GM23338 (cell line): ENCODE data around the gene RSU1. TPM values are rescaled to one million over a fixed set of nuclear protein-coding genes. Genes with fewer than 3 reads are reported as not detected.

Experiments
- ATAC-seq: fragments of 200-7000 bp; cut with Tn5 transposase; 3 replicates; pipeline ENCODE4 v1.9.1; 2020
- DNase-seq: peaks from one replicate; pipeline ENCODE4 v3.0.0-alpha.2; 2015; ENCODE audit warnings: low spot score
- H2AFZ ChIP-seq: fragments of 200-600 bp; sonication (generic); 2 replicates; pipeline ENCODE4 v1.8.0; 2016; ENCODE audit warnings: antibody characterized with exemption, mild to moderate bottlenecking, moderate library complexity
- H3F3A ChIP-seq: fragments of 200-600 bp; sonication (generic); replicated peaks from 2 replicates; pipeline ENCODE4 v1.8.0; 2017; ENCODE audit warnings: antibody characterized with exemption, mixed run types, low read depth
- H3K27ac ChIP-seq: fragments of 200-600 bp; sonication (generic); 2 replicates; pipeline ENCODE4 v1.6.1; 2016; ENCODE audit warnings: low read depth
- H3K27me3 ChIP-seq: fragments of 200-600 bp; sonication (generic); 2 replicates; pipeline ENCODE4 v1.8.0; 2016; ENCODE audit warnings: mild to moderate bottlenecking, mixed run types, moderate library complexity; ENCODE audit not compliant: insufficient read depth
- H3K36me3 ChIP-seq: fragments of 200-600 bp; sonication (generic); 2 replicates; pipeline ENCODE4 v1.8.0; 2016; ENCODE audit warnings: mild to moderate bottlenecking; ENCODE audit not compliant: insufficient read depth
- H3K4me1 ChIP-seq: fragments of 200-600 bp; sonication (generic); 2 replicates; pipeline ENCODE4 v1.8.0; 2016; ENCODE audit warnings: mild to moderate bottlenecking, moderate library complexity; ENCODE audit not compliant: insufficient read depth
- H3K4me2 ChIP-seq: fragments of 200-600 bp; sonication (generic); 2 replicates; pipeline ENCODE4 v1.7.1; 2017; ENCODE audit warnings: mixed run types
- H3K4me3 ChIP-seq: fragments of 200-600 bp; sonication (generic); 2 replicates; pipeline ENCODE4 v1.6.1; 2016; ENCODE audit warnings: mixed run types
- H3K79me2 ChIP-seq: fragments of 200-600 bp; sonication (generic); replicated peaks from 2 replicates; pipeline ENCODE4 v1.8.0; 2017; ENCODE audit warnings: mild to moderate bottlenecking; ENCODE audit not compliant: insufficient read depth
- H3K9me2 ChIP-seq: fragments of 200-600 bp; sonication (generic); 2 replicates; pipeline ENCODE4 v1.8.0; 2017; ENCODE audit not compliant: insufficient read depth
- H4K20me1 ChIP-seq: fragments of 200-600 bp; sonication (generic); replicated peaks from 2 replicates; pipeline ENCODE4 v1.8.0; 2017; ENCODE audit warnings: mild to moderate bottlenecking; ENCODE audit not compliant: insufficient read depth
- H3K27ac Mint-ChIP-seq: 2 replicates; pipeline ENCODE4 v1.8.0; 2020; ENCODE audit warnings: inconsistent platforms, mild to moderate bottlenecking, moderate library complexity, mixed read lengths
- H3K27me3 Mint-ChIP-seq: 3 replicates; pipeline ENCODE4 v1.8.0; 2022; ENCODE audit warnings: low read depth, mild to moderate bottlenecking, moderate library complexity, mixed read lengths, inconsistent platforms; ENCODE audit not compliant: insufficient read depth, poor library complexity
- H3K36me3 Mint-ChIP-seq: 3 replicates; pipeline ENCODE4 v1.8.0; 2021; ENCODE audit warnings: low read depth, mild to moderate bottlenecking, inconsistent platforms, moderate library complexity, mixed read lengths
- H3K4me1 Mint-ChIP-seq: 3 replicates; pipeline ENCODE4 v1.8.0; 2020; ENCODE audit warnings: mild to moderate bottlenecking, inconsistent platforms, mixed read lengths
- H3K4me3 Mint-ChIP-seq: 3 replicates; pipeline ENCODE4 v1.8.0; 2021; ENCODE audit warnings: moderate library complexity, mild to moderate bottlenecking, inconsistent platforms, mixed read lengths
- H3K9me3 Mint-ChIP-seq: 3 replicates; pipeline ENCODE4 v1.8.0; 2020; ENCODE audit warnings: moderate library complexity, mild to moderate bottlenecking, inconsistent platforms, mixed read lengths
- CREB1 ChIP-seq: fragments of 250-450 bp; sonication (Bioruptor Pico); IDR thresholded peaks from 2 replicates; pipeline ENCODE4 v1.5.0; 2020; ENCODE audit warnings: low read depth, mild to moderate bottlenecking, moderate library complexity
- CTCF ChIP-seq, 2 experiments: fragments of 200-600 bp in 1 of 2; sonication (generic) in 1 of 2; conservative IDR thresholded peaks; 2 replicates each; pipeline versions ENCODE4 v1.5.1 to v1.6.1; 2016 to 2017; ENCODE audit warnings: antibody characterized with exemption in 2 of 2, low read depth in 2 of 2, mild to moderate bottlenecking in 2 of 2, moderate library complexity in 1 of 2
- ETS1 ChIP-seq: IDR thresholded peaks from 2 replicates; pipeline ENCODE4 v1.6.1; 2016; ENCODE audit warnings: antibody characterized with exemption
- EZH2 ChIP-seq: fragments of 200-600 bp; sonication (generic); IDR thresholded peaks from one replicate; pipeline ENCODE4 v1.8.0; 2017; ENCODE audit warnings: antibody characterized with exemption, mild to moderate bottlenecking, low read depth; ENCODE audit not compliant: unreplicated experiment
- EZH2phosphoT487 ChIP-seq: fragments of 200-600 bp; sonication (generic); IDR thresholded peaks from one replicate; pipeline ENCODE4 v1.8.1; 2018; ENCODE audit warnings: antibody characterized with exemption; ENCODE audit not compliant: unreplicated experiment
- JUNB ChIP-seq: IDR thresholded peaks from one replicate; pipeline ENCODE4 v1.6.1; 2016; ENCODE audit warnings: antibody characterized with exemption; ENCODE audit not compliant: unreplicated experiment
- NANOG ChIP-seq: IDR thresholded peaks from 2 replicates; pipeline ENCODE4 v1.6.1; 2016; ENCODE audit warnings: antibody characterized with exemption, borderline replicate concordance
- POLR2AphosphoS5 ChIP-seq: IDR thresholded peaks from 2 replicates; pipeline ENCODE4 v1.6.1; 2016; ENCODE audit warnings: antibody characterized with exemption, low read depth
- STAT1 ChIP-seq: IDR thresholded peaks from one replicate; pipeline ENCODE4 v1.6.1; 2016; ENCODE audit warnings: antibody characterized with exemption; ENCODE audit not compliant: unreplicated experiment
- ZNF114 ChIP-seq: fragments of 250-450 bp; sonication (Bioruptor Pico); IDR thresholded peaks from 2 replicates; pipeline ENCODE4 v1.5.0; 2020; ENCODE audit warnings: mild to moderate bottlenecking, moderate library complexity
- ZNF462 ChIP-seq: fragments of 250-450 bp; sonication (Bioruptor Pico); IDR thresholded peaks from 2 replicates; pipeline ENCODE4 v1.5.0; 2020; ENCODE audit warnings: mild to moderate bottlenecking, moderate library complexity
- polyA plus RNA-seq: library from polyadenylated mRNA; unstranded; fragments of >200 nt; fragmentation: Nextera tagmentation; extraction: Ambion mirVana; gene quantifications from 2 replicates; pipeline ENCODE4 v1.2.1, GENCODE V29; 2016
- total RNA-seq: library from RNA; depleted of rRNA; stranded (reverse); fragments of >200 nt; shearing (Covaris generic); gene quantifications from 2 replicates; pipeline ENCODE4 v1.2.3, GENCODE V29; 2014

RSU1 gene
- total and polyA plus RNA-seq, 2 experiments from 2014 or later, result 62.7 to 96.2 TPM

GRCh38 chr10:16690417-16690816 is 126.8 kb downstream of the RSU1 start:
- H2AFZ ChIP-seq, result no peak overlapping the region
- H3K27me3 ChIP-seq, result no peaks in the 10 kb centered on the region
- Mint-ChIP-seq H3K4me3 (no peak overlapping the region), H3K27ac (no peak overlapping the region), H3K9me3 (no peaks in the 10 kb centered on the region), H3K36me3 (peaks cover 3% of the 10 kb centered on the region; the same call in 1 of the 3 replicates), H3K27me3 (peaks cover 2% of the 10 kb centered on the region), H3K4me1 (peaks cover 3% of the 10 kb centered on the region; the same call in 1 of the 3 replicates)
- no peaks in the 10 kb centered on the region for H3K36me3 ChIP-seq
- DNase-seq (no peak), ATAC-seq (no peak)
- no peak overlapping the region for H3K27ac ChIP-seq
- no peaks in the 10 kb centered on the region for H3F3A ChIP-seq
- TF ChIP-seq STAT1, result no peak
- H3K4me2 ChIP-seq, result no peak overlapping the region
- H3K4me3 ChIP-seq, result no peak overlapping the region
- H3K79me2 ChIP-seq, result no peaks in the 10 kb centered on the region
- no peaks in the 10 kb centered on the region for H3K4me1 ChIP-seq
- no peaks in the 10 kb centered on the region for H4K20me1 ChIP-seq
- H3K9me2 ChIP-seq, result no peaks in the 10 kb centered on the region

GRCh38 chr10:16689696-16690095 is 127.5 kb downstream of the RSU1 start:
- peaks cover 3% of the 10 kb centered on the region; the same call in 1 of the 3 replicates for H3K36me3 Mint-ChIP-seq
- 0 out of 2 replicates have a peak overlapping the region, but pooled peaks have one; percentile 22 for H3K27ac ChIP-seq
- no peaks in the 10 kb centered on the region; the same call in 1 of the 2 replicates for H3K9me2 ChIP-seq
- H2AFZ ChIP-seq, result no peak overlapping the region
- H3K4me2 ChIP-seq, result no peak overlapping the region
- ATAC-seq, result no peak
- no peaks in the 10 kb centered on the region for H3K4me1 ChIP-seq
- no peak for DNase-seq
- H3K9me3 Mint-ChIP-seq, result no peaks in the 10 kb centered on the region
- peaks cover 1% of the 10 kb centered on the region for H3K27me3 Mint-ChIP-seq
- no peaks in the 10 kb centered on the region for H3K36me3 ChIP-seq
- H3K79me2 ChIP-seq, result no peaks in the 10 kb centered on the region
- H3K4me1 Mint-ChIP-seq, result peaks cover 3% of the 10 kb centered on the region; the same call in 1 of the 3 replicates
- no peak overlapping the region for H3K27ac Mint-ChIP-seq
- H3K27me3 ChIP-seq, result no peaks in the 10 kb centered on the region
- no peaks in the 10 kb centered on the region for H4K20me1 ChIP-seq
- H3F3A ChIP-seq, result no peaks in the 10 kb centered on the region
- H3K4me3 Mint-ChIP-seq, result no peak overlapping the region
- H3K4me3 ChIP-seq, result no peak overlapping the region
- no peak for TF ChIP-seq NANOG
- no peak for TF ChIP-seq STAT1
- TF ChIP-seq ZNF114 (CRISPR knock-in tag), result no peak
- no peak for TF ChIP-seq POLR2AphosphoS5
- no peak for TF ChIP-seq ETS1
- TF ChIP-seq EZH2phosphoT487, result no peak
- TF ChIP-seq JUNB, result no peak
- no peak for TF ChIP-seq ZNF462 (CRISPR knock-in tag)
- TF ChIP-seq EZH2, result no peak
- no peak for TF ChIP-seq CREB1 (CRISPR knock-in tag)
- TF ChIP-seq CTCF (conservative IDR thresholded peaks at IDR 0.05; ENCODE audit: low read depth in 2 of 2), result no peak
